ENCODE results near the gene SAMD8.

- TF ChIP-seq POLR2A (IDR thresholded peaks at IDR 0.05) (no peak), CTCF (IDR thresholded peaks at IDR 0.05) (no peak)
Observed at GRCh38 chr10:75067272-75067671, 44.2 kb upstream of the SAMD8 start.
